GM23338 (cell line): ENCODE data around the gene CSTF3. TPM values are rescaled to one million over a fixed set of nuclear protein-coding genes. Genes with fewer than 3 reads are reported as not detected.

Experiments used
- ATAC-seq: fragments of 200-7000 bp; cut with Tn5 transposase; 3 replicates; pipeline ENCODE4 v1.9.1; 2020
- DNase-seq: peaks from one replicate; pipeline ENCODE4 v3.0.0-alpha.2; 2015; ENCODE audit warnings: low spot score
- H2AFZ ChIP-seq: fragments of 200-600 bp; sonication (generic); 2 replicates; pipeline ENCODE4 v1.8.0; 2016; ENCODE audit warnings: antibody characterized with exemption, mild to moderate bottlenecking, moderate library complexity
- H3F3A ChIP-seq: fragments of 200-600 bp; sonication (generic); replicated peaks from 2 replicates; pipeline ENCODE4 v1.8.0; 2017; ENCODE audit warnings: antibody characterized with exemption, mixed run types, low read depth
- H3K27ac ChIP-seq: fragments of 200-600 bp; sonication (generic); 2 replicates; pipeline ENCODE4 v1.6.1; 2016; ENCODE audit warnings: low read depth
- H3K27me3 ChIP-seq: fragments of 200-600 bp; sonication (generic); 2 replicates; pipeline ENCODE4 v1.8.0; 2016; ENCODE audit warnings: mild to moderate bottlenecking, mixed run types, moderate library complexity; ENCODE audit not compliant: insufficient read depth
- H3K36me3 ChIP-seq: fragments of 200-600 bp; sonication (generic); 2 replicates; pipeline ENCODE4 v1.8.0; 2016; ENCODE audit warnings: mild to moderate bottlenecking; ENCODE audit not compliant: insufficient read depth
- H3K4me1 ChIP-seq: fragments of 200-600 bp; sonication (generic); 2 replicates; pipeline ENCODE4 v1.8.0; 2016; ENCODE audit warnings: mild to moderate bottlenecking, moderate library complexity; ENCODE audit not compliant: insufficient read depth
- H3K4me2 ChIP-seq: fragments of 200-600 bp; sonication (generic); 2 replicates; pipeline ENCODE4 v1.7.1; 2017; ENCODE audit warnings: mixed run types
- H3K4me3 ChIP-seq: fragments of 200-600 bp; sonication (generic); 2 replicates; pipeline ENCODE4 v1.6.1; 2016; ENCODE audit warnings: mixed run types
- H3K79me2 ChIP-seq: fragments of 200-600 bp; sonication (generic); replicated peaks from 2 replicates; pipeline ENCODE4 v1.8.0; 2017; ENCODE audit warnings: mild to moderate bottlenecking; ENCODE audit not compliant: insufficient read depth
- H3K9me2 ChIP-seq: fragments of 200-600 bp; sonication (generic); 2 replicates; pipeline ENCODE4 v1.8.0; 2017; ENCODE audit not compliant: insufficient read depth
- H4K20me1 ChIP-seq: fragments of 200-600 bp; sonication (generic); replicated peaks from 2 replicates; pipeline ENCODE4 v1.8.0; 2017; ENCODE audit warnings: mild to moderate bottlenecking; ENCODE audit not compliant: insufficient read depth
- H3K27ac Mint-ChIP-seq: 2 replicates; pipeline ENCODE4 v1.8.0; 2020; ENCODE audit warnings: inconsistent platforms, mild to moderate bottlenecking, moderate library complexity, mixed read lengths
- H3K27me3 Mint-ChIP-seq: 3 replicates; pipeline ENCODE4 v1.8.0; 2022; ENCODE audit warnings: low read depth, mild to moderate bottlenecking, moderate library complexity, mixed read lengths, inconsistent platforms; ENCODE audit not compliant: insufficient read depth, poor library complexity
- H3K36me3 Mint-ChIP-seq: 3 replicates; pipeline ENCODE4 v1.8.0; 2021; ENCODE audit warnings: low read depth, mild to moderate bottlenecking, inconsistent platforms, moderate library complexity, mixed read lengths
- H3K4me1 Mint-ChIP-seq: 3 replicates; pipeline ENCODE4 v1.8.0; 2020; ENCODE audit warnings: mild to moderate bottlenecking, inconsistent platforms, mixed read lengths
- H3K4me3 Mint-ChIP-seq: 3 replicates; pipeline ENCODE4 v1.8.0; 2021; ENCODE audit warnings: moderate library complexity, mild to moderate bottlenecking, inconsistent platforms, mixed read lengths
- H3K9me3 Mint-ChIP-seq: 3 replicates; pipeline ENCODE4 v1.8.0; 2020; ENCODE audit warnings: moderate library complexity, mild to moderate bottlenecking, inconsistent platforms, mixed read lengths
- EZH2 ChIP-seq: fragments of 200-600 bp; sonication (generic); IDR thresholded peaks from one replicate; pipeline ENCODE4 v1.8.0; 2017; ENCODE audit warnings: antibody characterized with exemption, mild to moderate bottlenecking, low read depth; ENCODE audit not compliant: unreplicated experiment
- NANOG ChIP-seq: IDR thresholded peaks from 2 replicates; pipeline ENCODE4 v1.6.1; 2016; ENCODE audit warnings: antibody characterized with exemption, borderline replicate concordance
- ZNF114 ChIP-seq: fragments of 250-450 bp; sonication (Bioruptor Pico); IDR thresholded peaks from 2 replicates; pipeline ENCODE4 v1.5.0; 2020; ENCODE audit warnings: mild to moderate bottlenecking, moderate library complexity
- polyA plus RNA-seq: library from polyadenylated mRNA; unstranded; fragments of >200 nt; fragmentation: Nextera tagmentation; extraction: Ambion mirVana; gene quantifications from 2 replicates; pipeline ENCODE4 v1.2.1, GENCODE V29; 2016
- total RNA-seq: library from RNA; depleted of rRNA; stranded (reverse); fragments of >200 nt; shearing (Covaris generic); gene quantifications from 2 replicates; pipeline ENCODE4 v1.2.3, GENCODE V29; 2014
- TF ChIP-seq, protein P1 (sequence below): IDR thresholded peaks from 2 replicates; pipeline ENCODE4 v1.6.1; 2016; ENCODE audit warnings: antibody characterized with exemption
- TF ChIP-seq, protein P2 (sequence below): fragments of 250-450 bp; sonication (Bioruptor Pico); IDR thresholded peaks from 2 replicates; pipeline ENCODE4 v1.5.0; 2020; ENCODE audit warnings: mild to moderate bottlenecking, moderate library complexity
- TF ChIP-seq, protein P3 (sequence below): IDR thresholded peaks from one replicate; pipeline ENCODE4 v1.6.1; 2018; ENCODE audit warnings: antibody characterized with exemption; ENCODE audit not compliant: unreplicated experiment

CSTF3 gene
- total and polyA plus RNA-seq, 2 experiments from 2014 or later = 83.2 to 158 TPM

DNA sequence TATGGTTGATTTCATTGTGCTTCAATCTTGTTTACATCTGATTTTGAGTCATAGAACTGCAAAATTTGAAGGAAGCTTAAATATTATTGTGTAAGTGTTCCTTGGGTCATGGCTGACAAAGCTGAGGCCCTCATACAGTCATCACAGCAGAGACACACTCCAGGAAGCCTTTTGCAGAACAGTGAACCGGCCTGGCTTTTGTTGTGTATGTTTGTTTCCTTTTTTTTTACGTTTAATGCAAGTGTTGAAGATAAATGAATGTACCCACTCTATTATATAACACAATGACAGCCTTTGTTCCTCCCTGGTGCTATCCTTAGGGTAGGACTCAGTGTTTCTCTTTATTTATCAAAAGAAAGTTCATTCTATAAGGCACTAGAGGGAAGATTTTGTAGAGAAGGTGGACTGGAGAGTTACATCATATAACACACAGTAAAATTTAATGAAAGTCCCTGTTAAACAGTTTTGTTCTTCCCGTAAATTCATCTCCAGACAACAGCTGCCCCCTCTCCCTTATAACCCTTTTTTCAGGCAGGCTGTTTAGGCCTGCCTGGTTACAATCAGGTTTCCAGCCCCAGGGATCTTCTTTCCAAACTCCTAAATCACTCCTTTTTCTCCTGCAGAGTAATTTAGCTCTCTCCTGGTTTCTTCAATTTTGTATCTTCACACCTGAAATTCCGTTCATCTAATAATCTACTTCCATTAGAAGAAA lies 34.3 kb upstream of the CSTF3 start:
- Histone ChIP-seq H2AFZ (0 out of 2 replicates have a peak overlapping the region, but pooled peaks have one; percentile 25), H3K79me2 (no peaks in the 10 kb centered on the region), H4K20me1 (no peaks in the 10 kb centered on the region), H3F3A (no peaks in the 10 kb centered on the region), H3K36me3 (no peaks in the 10 kb centered on the region), H3K4me2 (no peak overlapping the region; the same call in 1 of the 2 replicates), H3K9me2 (no peaks in the 10 kb centered on the region; the same call in 1 of the 2 replicates), H3K27me3 (no peaks in the 10 kb centered on the region), H3K4me1 (peaks cover 6% of the 10 kb centered on the region; the same call in 1 of the 2 replicates), H3K27ac (no peak overlapping the region), H3K4me3 (no peak overlapping the region)
- peaks cover 2% of the 10 kb centered on the region; the same call in 1 of the 3 replicates for H3K9me3 Mint-ChIP-seq
- H3K36me3 Mint-ChIP-seq = no peaks in the 10 kb centered on the region
- DNase-seq = no peak
- TF ChIP-seq, protein P1, sequence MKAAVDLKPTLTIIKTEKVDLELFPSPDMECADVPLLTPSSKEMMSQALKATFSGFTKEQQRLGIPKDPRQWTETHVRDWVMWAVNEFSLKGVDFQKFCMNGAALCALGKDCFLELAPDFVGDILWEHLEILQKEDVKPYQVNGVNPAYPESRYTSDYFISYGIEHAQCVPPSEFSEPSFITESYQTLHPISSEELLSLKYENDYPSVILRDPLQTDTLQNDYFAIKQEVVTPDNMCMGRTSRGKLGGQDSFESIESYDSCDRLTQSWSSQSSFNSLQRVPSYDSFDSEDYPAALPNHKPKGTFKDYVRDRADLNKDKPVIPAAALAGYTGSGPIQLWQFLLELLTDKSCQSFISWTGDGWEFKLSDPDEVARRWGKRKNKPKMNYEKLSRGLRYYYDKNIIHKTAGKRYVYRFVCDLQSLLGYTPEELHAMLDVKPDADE = no peak
- TF ChIP-seq, protein P2, sequence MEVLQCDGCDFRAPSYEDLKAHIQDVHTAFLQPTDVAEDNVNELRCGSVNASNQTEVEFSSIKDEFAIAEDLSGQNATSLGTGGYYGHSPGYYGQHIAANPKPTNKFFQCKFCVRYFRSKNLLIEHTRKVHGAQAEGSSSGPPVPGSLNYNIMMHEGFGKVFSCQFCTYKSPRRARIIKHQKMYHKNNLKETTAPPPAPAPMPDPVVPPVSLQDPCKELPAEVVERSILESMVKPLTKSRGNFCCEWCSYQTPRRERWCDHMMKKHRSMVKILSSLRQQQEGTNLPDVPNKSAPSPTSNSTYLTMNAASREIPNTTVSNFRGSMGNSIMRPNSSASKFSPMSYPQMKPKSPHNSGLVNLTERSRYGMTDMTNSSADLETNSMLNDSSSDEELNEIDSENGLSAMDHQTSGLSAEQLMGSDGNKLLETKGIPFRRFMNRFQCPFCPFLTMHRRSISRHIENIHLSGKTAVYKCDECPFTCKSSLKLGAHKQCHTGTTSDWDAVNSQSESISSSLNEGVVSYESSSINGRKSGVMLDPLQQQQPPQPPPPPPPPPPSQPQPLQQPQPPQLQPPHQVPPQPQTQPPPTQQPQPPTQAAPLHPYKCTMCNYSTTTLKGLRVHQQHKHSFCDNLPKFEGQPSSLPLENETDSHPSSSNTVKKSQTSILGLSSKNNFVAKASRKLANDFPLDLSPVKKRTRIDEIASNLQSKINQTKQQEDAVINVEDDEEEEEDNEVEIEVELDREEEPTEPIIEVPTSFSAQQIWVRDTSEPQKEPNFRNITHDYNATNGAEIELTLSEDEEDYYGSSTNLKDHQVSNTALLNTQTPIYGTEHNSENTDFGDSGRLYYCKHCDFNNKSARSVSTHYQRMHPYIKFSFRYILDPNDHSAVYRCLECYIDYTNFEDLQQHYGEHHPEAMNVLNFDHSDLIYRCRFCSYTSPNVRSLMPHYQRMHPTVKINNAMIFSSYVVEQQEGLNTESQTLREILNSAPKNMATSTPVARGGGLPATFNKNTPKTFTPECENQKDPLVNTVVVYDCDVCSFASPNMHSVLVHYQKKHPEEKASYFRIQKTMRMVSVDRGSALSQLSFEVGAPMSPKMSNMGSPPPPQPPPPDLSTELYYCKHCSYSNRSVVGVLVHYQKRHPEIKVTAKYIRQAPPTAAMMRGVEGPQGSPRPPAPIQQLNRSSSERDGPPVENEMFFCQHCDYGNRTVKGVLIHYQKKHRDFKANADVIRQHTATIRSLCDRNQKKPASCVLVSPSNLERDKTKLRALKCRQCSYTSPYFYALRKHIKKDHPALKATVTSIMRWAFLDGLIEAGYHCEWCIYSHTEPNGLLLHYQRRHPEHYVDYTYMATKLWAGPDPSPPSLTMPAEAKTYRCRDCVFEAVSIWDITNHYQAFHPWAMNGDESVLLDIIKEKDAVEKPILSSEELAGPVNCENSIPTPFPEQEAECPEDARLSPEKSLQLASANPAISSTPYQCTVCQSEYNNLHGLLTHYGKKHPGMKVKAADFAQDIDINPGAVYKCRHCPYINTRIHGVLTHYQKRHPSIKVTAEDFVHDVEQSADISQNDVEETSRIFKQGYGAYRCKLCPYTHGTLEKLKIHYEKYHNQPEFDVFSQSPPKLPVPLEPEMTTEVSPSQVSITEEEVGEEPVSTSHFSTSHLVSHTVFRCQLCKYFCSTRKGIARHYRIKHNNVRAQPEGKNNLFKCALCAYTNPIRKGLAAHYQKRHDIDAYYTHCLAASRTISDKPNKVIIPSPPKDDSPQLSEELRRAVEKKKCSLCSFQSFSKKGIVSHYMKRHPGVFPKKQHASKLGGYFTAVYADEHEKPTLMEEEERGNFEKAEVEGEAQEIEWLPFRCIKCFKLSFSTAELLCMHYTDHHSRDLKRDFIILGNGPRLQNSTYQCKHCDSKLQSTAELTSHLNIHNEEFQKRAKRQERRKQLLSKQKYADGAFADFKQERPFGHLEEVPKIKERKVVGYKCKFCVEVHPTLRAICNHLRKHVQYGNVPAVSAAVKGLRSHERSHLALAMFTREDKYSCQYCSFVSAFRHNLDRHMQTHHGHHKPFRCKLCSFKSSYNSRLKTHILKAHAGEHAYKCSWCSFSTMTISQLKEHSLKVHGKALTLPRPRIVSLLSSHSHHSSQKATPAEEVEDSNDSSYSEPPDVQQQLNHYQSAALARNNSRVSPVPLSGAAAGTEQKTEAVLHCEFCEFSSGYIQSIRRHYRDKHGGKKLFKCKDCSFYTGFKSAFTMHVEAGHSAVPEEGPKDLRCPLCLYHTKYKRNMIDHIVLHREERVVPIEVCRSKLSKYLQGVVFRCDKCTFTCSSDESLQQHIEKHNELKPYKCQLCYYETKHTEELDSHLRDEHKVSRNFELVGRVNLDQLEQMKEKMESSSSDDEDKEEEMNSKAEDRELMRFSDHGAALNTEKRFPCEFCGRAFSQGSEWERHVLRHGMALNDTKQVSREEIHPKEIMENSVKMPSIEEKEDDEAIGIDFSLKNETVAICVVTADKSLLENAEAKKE (CRISPR knock-in tag) = no peak
- H3K27ac Mint-ChIP-seq = peak overlapping the region; percentile 49
- H3K4me3 Mint-ChIP-seq = no peak overlapping the region
- no peaks in the 10 kb centered on the region for H3K27me3 Mint-ChIP-seq
- peaks cover 8% of the 10 kb centered on the region; the same call in 2 of the 3 replicates for H3K4me1 Mint-ChIP-seq
- ATAC-seq = peak; percentile 75

DNA sequence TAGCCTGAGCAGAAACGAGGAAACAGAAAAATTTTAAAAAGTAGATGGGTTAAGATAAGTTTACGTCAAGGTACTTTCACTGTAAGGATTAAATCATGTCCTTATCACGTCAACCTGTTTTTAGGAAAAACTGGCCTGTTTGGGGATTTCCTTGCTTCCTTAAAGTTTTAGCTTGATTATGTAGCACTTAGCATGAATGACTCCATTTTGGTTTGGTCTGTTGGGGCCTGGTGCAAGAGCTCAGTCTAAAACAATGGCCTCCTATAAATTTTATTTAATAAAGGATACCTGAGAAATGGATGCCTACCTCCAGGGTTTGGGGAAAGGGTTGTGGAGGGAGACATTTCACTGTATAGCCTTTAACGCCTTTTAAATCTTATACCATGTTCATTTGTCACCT lies 33.2 kb upstream of the CSTF3 start:
- Histone ChIP-seq H2AFZ (no peak overlapping the region), H3K4me1 (peaks cover 6% of the 10 kb centered on the region; the same call in 1 of the 2 replicates), H3K79me2 (no peaks in the 10 kb centered on the region), H3F3A (no peaks in the 10 kb centered on the region), H3K27ac (no peak overlapping the region), H3K36me3 (no peaks in the 10 kb centered on the region), H3K4me3 (no peak overlapping the region), H4K20me1 (no peaks in the 10 kb centered on the region), H3K4me2 (no peak overlapping the region), H3K27me3 (no peaks in the 10 kb centered on the region), H3K9me2 (no peaks in the 10 kb centered on the region; the same call in 1 of the 2 replicates)
- H3K27ac Mint-ChIP-seq = no peak overlapping the region
- H3K36me3 Mint-ChIP-seq = no peaks in the 10 kb centered on the region
- H3K4me1 Mint-ChIP-seq = peaks cover 8% of the 10 kb centered on the region; the same call in 2 of the 3 replicates
- H3K9me3 Mint-ChIP-seq = peaks cover 2% of the 10 kb centered on the region; the same call in 1 of the 3 replicates
- no peak for ATAC-seq
- H3K4me3 Mint-ChIP-seq = no peak overlapping the region
- H3K27me3 Mint-ChIP-seq = no peaks in the 10 kb centered on the region
- DNase-seq = no peak
- TF ChIP-seq ZNF114 (CRISPR knock-in tag) (no peak), EZH2 (no peak), NANOG (no peak)
- TF ChIP-seq, protein P3, sequence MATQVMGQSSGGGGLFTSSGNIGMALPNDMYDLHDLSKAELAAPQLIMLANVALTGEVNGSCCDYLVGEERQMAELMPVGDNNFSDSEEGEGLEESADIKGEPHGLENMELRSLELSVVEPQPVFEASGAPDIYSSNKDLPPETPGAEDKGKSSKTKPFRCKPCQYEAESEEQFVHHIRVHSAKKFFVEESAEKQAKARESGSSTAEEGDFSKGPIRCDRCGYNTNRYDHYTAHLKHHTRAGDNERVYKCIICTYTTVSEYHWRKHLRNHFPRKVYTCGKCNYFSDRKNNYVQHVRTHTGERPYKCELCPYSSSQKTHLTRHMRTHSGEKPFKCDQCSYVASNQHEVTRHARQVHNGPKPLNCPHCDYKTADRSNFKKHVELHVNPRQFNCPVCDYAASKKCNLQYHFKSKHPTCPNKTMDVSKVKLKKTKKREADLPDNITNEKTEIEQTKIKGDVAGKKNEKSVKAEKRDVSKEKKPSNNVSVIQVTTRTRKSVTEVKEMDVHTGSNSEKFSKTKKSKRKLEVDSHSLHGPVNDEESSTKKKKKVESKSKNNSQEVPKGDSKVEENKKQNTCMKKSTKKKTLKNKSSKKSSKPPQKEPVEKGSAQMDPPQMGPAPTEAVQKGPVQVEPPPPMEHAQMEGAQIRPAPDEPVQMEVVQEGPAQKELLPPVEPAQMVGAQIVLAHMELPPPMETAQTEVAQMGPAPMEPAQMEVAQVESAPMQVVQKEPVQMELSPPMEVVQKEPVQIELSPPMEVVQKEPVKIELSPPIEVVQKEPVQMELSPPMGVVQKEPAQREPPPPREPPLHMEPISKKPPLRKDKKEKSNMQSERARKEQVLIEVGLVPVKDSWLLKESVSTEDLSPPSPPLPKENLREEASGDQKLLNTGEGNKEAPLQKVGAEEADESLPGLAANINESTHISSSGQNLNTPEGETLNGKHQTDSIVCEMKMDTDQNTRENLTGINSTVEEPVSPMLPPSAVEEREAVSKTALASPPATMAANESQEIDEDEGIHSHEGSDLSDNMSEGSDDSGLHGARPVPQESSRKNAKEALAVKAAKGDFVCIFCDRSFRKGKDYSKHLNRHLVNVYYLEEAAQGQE = no peak
- TF ChIP-seq, protein P1 = no peak
